Stimulated activated CD8-positive, alpha-beta memory T cell treated with anti-CD3 and anti-CD28 coated beads, Interleukin-7, amount 100 ng/mL, for 24 hours (primary cell): ENCODE data around the gene FRAS1.

Experiments used
- DNase-seq: peaks from one replicate; pipeline ENCODE4 v3.0.0-alpha.2; 2020; ENCODE audit warnings: low read depth

Gene FRAS1

GRCh38 chr4:78551420-78552351 lies 494.6 kb downstream of the FRAS1 start, which contains the start of gene ANXA3:
Gene ANXA3, plus strand, starts transcription at chr4:78551770. Its CDS starts 2,704 bp downstream, at chr4:78554474.
- no peak for DNase-seq

- no peak for DNase-seq
Measured at GRCh38 chr4:78552389-78553042, 495.4 kb downstream of the FRAS1 start.

GRCh38 chr4:78553043-78553396 lies 495.9 kb downstream of the FRAS1 start:
- no peak for DNase-seq

- DNase-seq, result no peak
Measured at GRCh38 chr4:78553529-78554060, 496.5 kb downstream of the FRAS1 start.

- DNase-seq, result no peak
Measured at GRCh38 chr4:78556665-78557064, 499.5 kb downstream of the FRAS1 start.

GRCh38 chr4:78557841-78558240 lies 500.7 kb downstream of the FRAS1 start:
- no peak for DNase-seq

GRCh38 chr4:78558410-78558809 lies 501.3 kb downstream of the FRAS1 start:
- no peak for DNase-seq

GRCh38 chr4:78560296-78560963 lies 503.3 kb downstream of the FRAS1 start:
- DNase-seq, result no peak

GRCh38 chr4:78561677-78562076 lies 504.6 kb downstream of the FRAS1 start:
- DNase-seq, result no peak

GRCh38 chr4:78562687-78563086 lies 505.6 kb downstream of the FRAS1 start:
- no peak for DNase-seq

GRCh38 chr4:78565971-78566372 lies 508.8 kb downstream of the FRAS1 start:
- no peak for DNase-seq

- DNase-seq, result no peak
Measured at GRCh38 chr4:78566834-78567499, 509.8 kb downstream of the FRAS1 start.

GRCh38 chr4:78567500-78568060 lies 510.5 kb downstream of the FRAS1 start:
- no peak for DNase-seq

- no peak for DNase-seq
Measured at GRCh38 chr4:78568640-78569305, 511.6 kb downstream of the FRAS1 start.

GRCh38 chr4:78569306-78569821 lies 512.2 kb downstream of the FRAS1 start:
- DNase-seq, result no peak

- no peak for DNase-seq
Measured at GRCh38 chr4:78570117-78570516, 513.0 kb downstream of the FRAS1 start.

- no peak for DNase-seq
Measured at GRCh38 chr4:78571804-78572203, 514.7 kb downstream of the FRAS1 start.

GRCh38 chr4:78578674-78579425 lies 521.7 kb downstream of the FRAS1 start:
- DNase-seq, result no peak

GRCh38 chr4:78581618-78582017 lies 524.5 kb downstream of the FRAS1 start:
- no peak for DNase-seq
